ENCODE results near the gene CHMP1B. TPM values are rescaled to one million over a fixed set of nuclear protein-coding genes. Genes with fewer than 3 reads are reported as not detected.

The CHMP1B gene
- total RNA-seq: 10 to 100 TPM; 20.6 to 23.1 (median 21.1) TPM

- Mint-ChIP-seq H3K4me3 (peak within 1 kb of the TSS; percentile 100), H3K4me1 (ENCODE audit: low read depth) (peaks cover 36% of the 10 kb centered on the region), H3K27me3 (ENCODE audit: low read depth) (no peaks in the 10 kb centered on the region), H3K9me3 (no peaks in the 10 kb centered on the region), H3K36me3 (ENCODE audit: insufficient read depth) (peaks cover 3% of the 10 kb centered on the region)
- DNase-seq (peak; percentile 96), ATAC-seq (peak; percentile 95 to 96)
These were observed at the start of gene CHMP1B for GRCh38 chr18:11851146-11851805. Gene CHMP1B (plus strand): TSS chr18:11851413. CDS start chr18:11851512, 99 bp downstream.

GRCh38 chr18:11801573-11801972 is 49.6 kb upstream of the CHMP1B start:
- H3K9me3 Mint-ChIP-seq: no peaks in the 10 kb centered on the region
- peaks cover 3% of the 10 kb centered on the region for H3K27me3 Mint-ChIP-seq (ENCODE audit: low read depth)
- H3K36me3 Mint-ChIP-seq (ENCODE audit: insufficient read depth): no peaks in the 10 kb centered on the region
- DNase-seq (no peak), ATAC-seq (no peak)
- no peaks in the 10 kb centered on the region for H3K4me1 Mint-ChIP-seq (ENCODE audit: low read depth)
- H3K4me3 Mint-ChIP-seq: no peak overlapping the region

- Mint-ChIP-seq H3K4me3 (no peak overlapping the region), H3K27me3 (ENCODE audit: low read depth) (peaks cover 3% of the 10 kb centered on the region), H3K9me3 (no peaks in the 10 kb centered on the region), H3K36me3 (ENCODE audit: insufficient read depth) (no peaks in the 10 kb centered on the region), H3K4me1 (ENCODE audit: low read depth) (no peaks in the 10 kb centered on the region)
- ATAC-seq: no peak
- no peak for DNase-seq
These were observed 49.1 kb upstream of the CHMP1B start for GRCh38 chr18:11802158-11802557.

GRCh38 chr18:11802586-11802985 is 48.6 kb upstream of the CHMP1B start:
- ATAC-seq: no peak
- no peaks in the 10 kb centered on the region for H3K36me3 Mint-ChIP-seq (ENCODE audit: insufficient read depth)
- no peaks in the 10 kb centered on the region for H3K9me3 Mint-ChIP-seq
- no peak for DNase-seq
- H3K4me1 Mint-ChIP-seq (ENCODE audit: low read depth): no peaks in the 10 kb centered on the region
- H3K27me3 Mint-ChIP-seq (ENCODE audit: low read depth): peaks cover 7% of the 10 kb centered on the region
- H3K4me3 Mint-ChIP-seq: no peak overlapping the region

GRCh38 chr18:11807233-11807632 is 44.0 kb upstream of the CHMP1B start:
- Mint-ChIP-seq H3K4me3 (no peak overlapping the region), H3K27me3 (ENCODE audit: low read depth) (peaks cover 11% of the 10 kb centered on the region), H3K9me3 (no peaks in the 10 kb centered on the region), H3K36me3 (ENCODE audit: insufficient read depth) (no peaks in the 10 kb centered on the region), H3K4me1 (ENCODE audit: low read depth) (no peaks in the 10 kb centered on the region)
- ATAC-seq (no peak), DNase-seq (no peak)

GRCh38 chr18:11808001-11808855 is 43.0 kb upstream of the CHMP1B start:
- no peaks in the 10 kb centered on the region for H3K4me1 Mint-ChIP-seq (ENCODE audit: low read depth)
- no peak overlapping the region for H3K4me3 Mint-ChIP-seq
- peaks cover 11% of the 10 kb centered on the region for H3K27me3 Mint-ChIP-seq (ENCODE audit: low read depth)
- ATAC-seq: no peak
- H3K9me3 Mint-ChIP-seq: no peaks in the 10 kb centered on the region
- H3K36me3 Mint-ChIP-seq (ENCODE audit: insufficient read depth): no peaks in the 10 kb centered on the region
- DNase-seq: no peak

GRCh38 chr18:11809895-11810294 is 41.3 kb upstream of the CHMP1B start:
- ATAC-seq (no peak), DNase-seq (no peak)
- Mint-ChIP-seq H3K4me1 (ENCODE audit: low read depth) (no peaks in the 10 kb centered on the region), H3K4me3 (no peak overlapping the region), H3K36me3 (ENCODE audit: insufficient read depth) (no peaks in the 10 kb centered on the region), H3K27me3 (ENCODE audit: low read depth) (peaks cover 11% of the 10 kb centered on the region), H3K9me3 (no peaks in the 10 kb centered on the region)

GRCh38 chr18:11810379-11810778 is 40.8 kb upstream of the CHMP1B start:
- Mint-ChIP-seq H3K9me3 (no peaks in the 10 kb centered on the region), H3K36me3 (ENCODE audit: insufficient read depth) (no peaks in the 10 kb centered on the region), H3K4me3 (no peak overlapping the region), H3K4me1 (ENCODE audit: low read depth) (no peaks in the 10 kb centered on the region), H3K27me3 (ENCODE audit: low read depth) (peaks cover 14% of the 10 kb centered on the region)
- DNase-seq (no peak), ATAC-seq (no peak)

- DNase-seq: no peak
- Mint-ChIP-seq H3K36me3 (ENCODE audit: insufficient read depth) (no peaks in the 10 kb centered on the region), H3K27me3 (ENCODE audit: low read depth) (peaks cover 10% of the 10 kb centered on the region), H3K9me3 (no peaks in the 10 kb centered on the region), H3K4me3 (no peak overlapping the region), H3K4me1 (ENCODE audit: low read depth) (no peaks in the 10 kb centered on the region)
- no peak for ATAC-seq
These were observed 40.2 kb upstream of the CHMP1B start for GRCh38 chr18:11811009-11811408.

GRCh38 chr18:11817229-11817628 is 34.0 kb upstream of the CHMP1B start:
- Mint-ChIP-seq H3K4me3 (no peak overlapping the region), H3K4me1 (ENCODE audit: low read depth) (no peaks in the 10 kb centered on the region), H3K36me3 (ENCODE audit: insufficient read depth) (no peaks in the 10 kb centered on the region), H3K27me3 (ENCODE audit: low read depth) (peaks cover 3% of the 10 kb centered on the region), H3K9me3 (no peaks in the 10 kb centered on the region)
- ATAC-seq (no peak), DNase-seq (no peak)

GRCh38 chr18:11818486-11819203 is 32.6 kb upstream of the CHMP1B start:
- H3K27me3 Mint-ChIP-seq (ENCODE audit: low read depth): peaks cover 3% of the 10 kb centered on the region
- ATAC-seq (no peak), DNase-seq (no peak)
- no peaks in the 10 kb centered on the region for H3K36me3 Mint-ChIP-seq (ENCODE audit: insufficient read depth)
- no peaks in the 10 kb centered on the region for H3K4me1 Mint-ChIP-seq (ENCODE audit: low read depth)
- no peak overlapping the region for H3K4me3 Mint-ChIP-seq
- H3K9me3 Mint-ChIP-seq: no peaks in the 10 kb centered on the region

- no peaks in the 10 kb centered on the region for H3K9me3 Mint-ChIP-seq
- H3K27me3 Mint-ChIP-seq (ENCODE audit: low read depth): peaks cover 3% of the 10 kb centered on the region
- H3K4me1 Mint-ChIP-seq (ENCODE audit: low read depth): no peaks in the 10 kb centered on the region
- no peak for ATAC-seq
- no peaks in the 10 kb centered on the region for H3K36me3 Mint-ChIP-seq (ENCODE audit: insufficient read depth)
- DNase-seq: no peak
- H3K4me3 Mint-ChIP-seq: no peak overlapping the region
These were observed 31.3 kb upstream of the CHMP1B start for GRCh38 chr18:11819938-11820337.

- H3K4me1 Mint-ChIP-seq (ENCODE audit: low read depth): no peaks in the 10 kb centered on the region
- DNase-seq (no peak), ATAC-seq (no peak)
- H3K36me3 Mint-ChIP-seq (ENCODE audit: insufficient read depth): no peaks in the 10 kb centered on the region
- no peak overlapping the region for H3K4me3 Mint-ChIP-seq
- H3K27me3 Mint-ChIP-seq (ENCODE audit: low read depth): no peaks in the 10 kb centered on the region
- H3K9me3 Mint-ChIP-seq: no peaks in the 10 kb centered on the region
These were observed 30.5 kb upstream of the CHMP1B start for GRCh38 chr18:11820697-11821096.

GRCh38 chr18:11821208-11821607 is 30.0 kb upstream of the CHMP1B start:
- no peak for DNase-seq
- Mint-ChIP-seq H3K4me3 (no peak overlapping the region), H3K9me3 (no peaks in the 10 kb centered on the region), H3K4me1 (ENCODE audit: low read depth) (no peaks in the 10 kb centered on the region), H3K36me3 (ENCODE audit: insufficient read depth) (no peaks in the 10 kb centered on the region), H3K27me3 (ENCODE audit: low read depth) (no peaks in the 10 kb centered on the region)
- ATAC-seq: no peak
